BE2C (cell line): ENCODE data around the gene CAPN15.

ENCODE experiments used
- DNase-seq: peaks from one replicate; pipeline ENCODE4 v3.0.0-alpha.2; 2020
- H3K27me3 ChIP-seq: fragments of 250-450 bp; sonication (Bioruptor Pico); 2 replicates; pipeline ENCODE4 v1.5.1; 2020; ENCODE audit warnings: mild to moderate bottlenecking
- H3K36me3 ChIP-seq: fragments of 250-450 bp; sonication (Bioruptor Pico); 2 replicates; pipeline ENCODE4 v1.5.1; 2020; ENCODE audit warnings: mild to moderate bottlenecking
- H3K4me1 ChIP-seq: fragments of 250-450 bp; sonication (Bioruptor Pico); 2 replicates; pipeline ENCODE4 v1.5.1; 2020
- H3K4me3 ChIP-seq: 2 replicates; pipeline ENCODE4 v1.5.1; 2011; ENCODE audit warnings: low read depth, low read length
- H3K9me3 ChIP-seq: fragments of 250-450 bp; sonication (Bioruptor Pico); 2 replicates; pipeline ENCODE4 v1.5.1; 2020
- TF ChIP-seq, protein P1 (sequence below): IDR thresholded peaks from 2 replicates; pipeline ENCODE4 v1.5.1; 2012; ENCODE audit warnings: mild to moderate bottlenecking, low read depth, low read length

Gene CAPN15

DNA sequence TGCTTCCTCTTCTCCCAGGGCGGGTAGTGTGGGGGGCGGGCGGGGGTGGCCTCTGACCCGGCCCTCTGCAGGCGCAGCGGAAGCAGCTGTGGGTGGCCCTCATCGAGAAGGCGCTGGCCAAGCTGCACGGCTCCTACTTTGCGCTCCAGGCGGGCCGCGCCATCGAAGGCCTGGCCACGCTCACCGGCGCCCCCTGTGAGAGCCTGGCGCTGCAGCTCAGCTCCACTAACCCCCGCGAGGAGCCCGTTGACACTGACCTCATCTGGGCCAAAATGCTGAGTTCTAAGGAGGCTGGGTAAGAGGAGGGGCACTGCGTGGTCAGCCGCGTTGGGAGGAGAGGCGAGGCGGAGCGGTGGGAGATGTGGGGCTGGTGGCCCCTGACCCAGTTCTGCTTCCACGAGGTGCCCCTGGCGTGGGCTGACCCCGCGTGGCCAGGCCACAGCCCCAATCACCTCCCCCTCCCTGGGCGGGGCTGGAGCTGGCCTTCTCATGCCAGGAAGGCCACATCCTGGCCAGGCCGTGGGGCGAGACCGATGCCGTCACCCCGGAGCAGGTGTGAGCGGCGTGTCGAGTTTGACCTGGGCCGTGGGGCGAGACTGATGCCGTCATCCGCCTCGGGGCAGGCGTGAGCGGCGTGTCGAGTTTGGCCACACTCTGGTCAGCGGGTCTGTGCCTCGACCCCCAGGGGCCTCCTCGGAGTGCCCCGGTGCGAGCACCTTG, 22.2 kb downstream of the CAPN15 start:
- DNase-seq, result no peak
- Histone ChIP-seq H3K4me3 (no peak overlapping the region), H3K4me1 (peaks cover 10% of the 10 kb centered on the region), H3K27me3 (no peaks in the 10 kb centered on the region), H3K9me3 (no peaks in the 10 kb centered on the region), H3K36me3 (peaks cover 50% of the 10 kb centered on the region)
- TF ChIP-seq, protein P1, sequence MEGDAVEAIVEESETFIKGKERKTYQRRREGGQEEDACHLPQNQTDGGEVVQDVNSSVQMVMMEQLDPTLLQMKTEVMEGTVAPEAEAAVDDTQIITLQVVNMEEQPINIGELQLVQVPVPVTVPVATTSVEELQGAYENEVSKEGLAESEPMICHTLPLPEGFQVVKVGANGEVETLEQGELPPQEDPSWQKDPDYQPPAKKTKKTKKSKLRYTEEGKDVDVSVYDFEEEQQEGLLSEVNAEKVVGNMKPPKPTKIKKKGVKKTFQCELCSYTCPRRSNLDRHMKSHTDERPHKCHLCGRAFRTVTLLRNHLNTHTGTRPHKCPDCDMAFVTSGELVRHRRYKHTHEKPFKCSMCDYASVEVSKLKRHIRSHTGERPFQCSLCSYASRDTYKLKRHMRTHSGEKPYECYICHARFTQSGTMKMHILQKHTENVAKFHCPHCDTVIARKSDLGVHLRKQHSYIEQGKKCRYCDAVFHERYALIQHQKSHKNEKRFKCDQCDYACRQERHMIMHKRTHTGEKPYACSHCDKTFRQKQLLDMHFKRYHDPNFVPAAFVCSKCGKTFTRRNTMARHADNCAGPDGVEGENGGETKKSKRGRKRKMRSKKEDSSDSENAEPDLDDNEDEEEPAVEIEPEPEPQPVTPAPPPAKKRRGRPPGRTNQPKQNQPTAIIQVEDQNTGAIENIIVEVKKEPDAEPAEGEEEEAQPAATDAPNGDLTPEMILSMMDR, result peak; percentile 5; the same call in 1 of the 2 replicates

DNA sequence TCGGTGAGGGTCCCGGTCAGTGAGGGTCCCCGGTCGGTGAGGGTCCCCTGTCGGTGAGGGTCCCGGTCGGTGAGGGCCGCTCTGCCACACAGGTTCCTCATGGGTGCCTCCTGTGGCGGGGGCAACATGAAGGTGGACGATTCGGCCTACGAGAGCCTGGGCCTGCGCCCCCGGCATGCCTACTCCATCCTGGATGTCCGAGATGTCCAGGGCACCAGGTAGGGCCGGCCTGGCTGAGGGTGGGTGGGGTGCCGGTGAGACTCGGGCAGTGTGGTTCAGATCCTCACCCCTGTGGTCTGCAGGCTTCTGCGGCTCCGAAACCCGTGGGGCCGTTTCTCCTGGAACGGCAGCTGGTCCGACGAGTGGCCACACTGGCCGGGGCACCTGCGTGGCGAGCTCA, 23.7 kb downstream of the CAPN15 start:
- peaks cover 24% of the 10 kb centered on the region for H3K4me1 ChIP-seq
- no peaks in the 10 kb centered on the region for H3K9me3 ChIP-seq
- TF ChIP-seq, protein P1, result no peak
- no peak for DNase-seq
- H3K36me3 ChIP-seq, result peaks cover 50% of the 10 kb centered on the region
- H3K4me3 ChIP-seq, result no peak overlapping the region
- H3K27me3 ChIP-seq, result no peaks in the 10 kb centered on the region

DNA sequence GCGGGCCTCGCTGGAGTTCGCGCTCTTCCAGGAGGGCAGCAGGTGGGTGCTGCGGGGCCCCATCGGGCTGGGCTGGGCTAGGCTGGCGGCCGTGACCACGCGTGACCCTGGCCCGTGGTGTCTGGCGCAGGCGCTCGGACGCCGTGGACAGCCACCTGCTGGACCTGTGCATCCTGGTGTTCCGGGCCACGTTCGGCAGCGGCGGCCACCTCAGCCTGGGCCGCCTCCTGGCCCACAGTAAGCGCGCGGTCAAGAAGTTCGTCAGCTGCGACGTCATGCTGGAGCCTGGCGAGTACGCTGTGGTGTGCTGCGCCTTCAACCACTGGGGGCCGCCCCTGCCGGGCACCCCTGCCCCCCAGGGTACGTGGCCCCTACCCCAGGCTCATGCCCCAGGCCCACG, 24.7 kb downstream of the CAPN15 start:
- H3K27me3 ChIP-seq, result no peaks in the 10 kb centered on the region
- TF ChIP-seq, protein P1, result no peak
- no peak for DNase-seq
- no peak overlapping the region for H3K4me3 ChIP-seq
- H3K9me3 ChIP-seq, result no peaks in the 10 kb centered on the region
- H3K36me3 ChIP-seq, result peaks cover 50% of the 10 kb centered on the region
- H3K4me1 ChIP-seq, result peaks cover 20% of the 10 kb centered on the region

DNA sequence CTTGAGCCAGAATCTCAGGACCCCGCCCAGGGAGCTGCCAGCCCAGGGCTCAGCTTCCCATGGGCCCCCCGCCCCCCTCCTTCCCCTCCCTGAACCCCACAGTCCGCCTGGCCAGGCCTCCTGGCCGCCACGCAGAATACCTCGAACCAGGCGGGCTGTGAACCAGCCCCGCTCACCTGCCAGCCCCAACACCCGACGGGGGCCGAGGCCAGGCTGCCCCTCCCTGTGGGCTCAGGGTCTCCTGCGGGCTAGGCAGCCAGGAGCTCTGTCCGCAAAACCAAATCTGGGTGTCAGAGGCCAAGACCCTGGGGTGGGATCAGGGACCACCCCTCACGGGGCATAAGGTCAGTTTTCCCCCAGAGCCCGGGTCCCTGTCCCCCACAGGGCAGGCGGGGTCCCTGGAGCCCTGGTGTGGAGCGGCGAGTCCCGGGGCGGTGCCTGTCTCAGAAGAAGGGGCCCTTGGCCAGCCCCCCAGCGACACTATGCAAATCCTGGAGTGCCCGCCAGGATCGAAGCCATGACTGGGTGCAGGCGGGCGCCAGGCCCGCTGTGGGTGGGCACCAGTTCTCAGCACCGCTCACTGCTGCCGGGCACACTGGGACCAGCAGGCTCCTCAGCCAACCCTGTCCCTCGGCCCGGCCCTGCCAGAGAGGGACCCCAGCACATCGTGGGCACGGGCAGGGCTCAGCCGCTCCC, 26.2 kb downstream of the CAPN15 start:
- peaks cover 35% of the 10 kb centered on the region for H3K36me3 ChIP-seq
- H3K4me1 ChIP-seq, result peaks cover 16% of the 10 kb centered on the region
- H3K27me3 ChIP-seq, result no peaks in the 10 kb centered on the region; the same call in 1 of the 2 replicates

DNA sequence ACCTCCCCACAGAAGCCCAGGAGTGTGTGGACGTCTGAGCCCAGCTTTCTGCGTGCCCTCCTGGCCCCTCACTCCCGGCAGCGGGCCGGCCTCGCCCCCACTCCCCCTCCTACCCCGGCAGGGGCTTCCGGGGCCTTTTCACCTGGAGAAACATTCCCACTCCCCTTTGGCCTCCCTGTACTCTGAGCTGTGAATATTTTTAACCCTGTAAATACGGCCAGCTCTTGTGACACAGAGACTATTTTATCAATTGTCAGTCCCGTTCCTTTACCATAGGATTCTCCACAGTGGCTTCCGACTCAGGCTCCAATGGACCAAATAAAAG, 26.7 kb downstream of the CAPN15 start:
- TF ChIP-seq, protein P1, result no peak
- H3K36me3 ChIP-seq, result peaks cover 34% of the 10 kb centered on the region
- no peak overlapping the region for H3K4me3 ChIP-seq
- H3K4me1 ChIP-seq, result peaks cover 16% of the 10 kb centered on the region
- H3K27me3 ChIP-seq, result peaks cover 2% of the 10 kb centered on the region
- DNase-seq, result no peak
- no peaks in the 10 kb centered on the region for H3K9me3 ChIP-seq

More for the DNA sequence above, 26.2 kb downstream of the CAPN15 start:
- TF ChIP-seq, protein P1, result no peak
- no peak for DNase-seq
- no peaks in the 10 kb centered on the region for H3K9me3 ChIP-seq
- H3K4me3 ChIP-seq, result no peak overlapping the region
